Hepatocyte (in vitro differentiated cells): ENCODE data around the gene NPLOC4.

ENCODE experiments used
- EZH2 ChIP-seq: fragments of 200-600 bp; sonication (generic); IDR thresholded peaks from 2 replicates; pipeline ENCODE4 v1.6.1; 2016; ENCODE audit warnings: antibody characterized with exemption, mild to moderate bottlenecking, borderline replicate concordance
- TF ChIP-seq, protein P1 (sequence below): fragments of 200-600 bp; sonication (generic); IDR thresholded peaks from 2 replicates; pipeline ENCODE4 v1.5.1; 2016; ENCODE audit warnings: antibody characterized with exemption, mild to moderate bottlenecking; ENCODE audit not compliant: poor library complexity

DNA sequence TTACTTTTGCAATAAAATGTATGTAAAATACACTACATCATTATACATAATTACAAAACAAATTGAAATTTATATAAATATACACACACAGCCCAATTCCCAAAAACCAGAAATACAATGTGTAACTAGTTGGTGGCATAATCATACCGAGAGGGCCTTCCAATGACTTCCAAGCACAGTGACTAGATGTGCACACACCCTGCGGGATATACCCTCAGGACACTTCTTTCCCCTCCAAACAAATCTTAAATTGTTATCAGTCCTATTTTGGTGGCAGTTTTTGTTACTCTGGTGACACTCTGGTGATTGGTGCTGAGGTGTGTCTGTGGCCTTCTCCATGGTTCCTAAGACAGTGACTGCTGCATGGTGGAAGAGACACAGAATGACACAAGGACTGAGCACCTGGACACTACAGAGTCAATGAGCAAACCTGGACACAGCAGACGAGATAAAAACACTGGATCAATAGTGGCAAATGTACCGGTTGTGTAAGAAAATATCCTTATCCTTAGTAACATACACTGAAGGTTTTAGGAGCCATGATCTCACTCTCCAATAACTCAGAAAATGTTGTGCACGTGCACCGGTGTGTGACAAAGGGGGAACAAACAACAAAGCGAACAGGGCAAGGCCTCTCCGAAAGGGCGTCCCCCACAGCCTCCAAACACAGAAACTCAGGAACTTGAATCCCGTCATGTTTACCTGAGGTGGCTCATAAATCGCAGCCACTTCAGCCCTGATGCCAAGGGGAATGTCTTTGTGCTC lies 32.9 kb downstream of the NPLOC4 start:
- TF ChIP-seq, protein P1, sequence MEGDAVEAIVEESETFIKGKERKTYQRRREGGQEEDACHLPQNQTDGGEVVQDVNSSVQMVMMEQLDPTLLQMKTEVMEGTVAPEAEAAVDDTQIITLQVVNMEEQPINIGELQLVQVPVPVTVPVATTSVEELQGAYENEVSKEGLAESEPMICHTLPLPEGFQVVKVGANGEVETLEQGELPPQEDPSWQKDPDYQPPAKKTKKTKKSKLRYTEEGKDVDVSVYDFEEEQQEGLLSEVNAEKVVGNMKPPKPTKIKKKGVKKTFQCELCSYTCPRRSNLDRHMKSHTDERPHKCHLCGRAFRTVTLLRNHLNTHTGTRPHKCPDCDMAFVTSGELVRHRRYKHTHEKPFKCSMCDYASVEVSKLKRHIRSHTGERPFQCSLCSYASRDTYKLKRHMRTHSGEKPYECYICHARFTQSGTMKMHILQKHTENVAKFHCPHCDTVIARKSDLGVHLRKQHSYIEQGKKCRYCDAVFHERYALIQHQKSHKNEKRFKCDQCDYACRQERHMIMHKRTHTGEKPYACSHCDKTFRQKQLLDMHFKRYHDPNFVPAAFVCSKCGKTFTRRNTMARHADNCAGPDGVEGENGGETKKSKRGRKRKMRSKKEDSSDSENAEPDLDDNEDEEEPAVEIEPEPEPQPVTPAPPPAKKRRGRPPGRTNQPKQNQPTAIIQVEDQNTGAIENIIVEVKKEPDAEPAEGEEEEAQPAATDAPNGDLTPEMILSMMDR, result no peak
- TF ChIP-seq EZH2, result no peak
